ENCODE measurements around the gene APOO. TPM values are rescaled to one million over a fixed set of nuclear protein-coding genes. Genes with fewer than 3 reads are reported as not detected.

Gene APOO
- total RNA-seq, 3 donors from 2014 or later = 19.2 to 38.7 (median 36.6) TPM

GRCh38 chrX:23816179-23816578, 91.6 kb downstream of the APOO start:
- H3K36me3 ChIP-seq (ENCODE audit: low read depth) = no peaks in the 10 kb centered on the region
- H3K9me3 ChIP-seq = no peaks in the 10 kb centered on the region
- no peak for TF ChIP-seq CTCF (IDR thresholded peaks at IDR 0.05)
- ATAC-seq (peak; percentile 12), DNase-seq (no peak)
- intact Hi-C loops (cut with DNase I, micrococcal nuclease) = no loop called here
- no peaks in the 10 kb centered on the region for H3K4me1 ChIP-seq (ENCODE audit: low read depth)
- H3K4me3 ChIP-seq = no peak overlapping the region

GRCh38 chrX:23815376-23815775, 92.4 kb downstream of the APOO start:
- no peak for ATAC-seq
- no peak for TF ChIP-seq CTCF (IDR thresholded peaks at IDR 0.05)

GRCh38 chrX:23813808-23814207, 93.9 kb downstream of the APOO start:
- intact Hi-C loops (cut with DNase I, micrococcal nuclease) = no loop called here
- Histone ChIP-seq H3K9me3 (no peaks in the 10 kb centered on the region), H3K4me3 (no peak overlapping the region), H3K36me3 (ENCODE audit: low read depth) (no peaks in the 10 kb centered on the region), H3K4me1 (ENCODE audit: low read depth) (no peaks in the 10 kb centered on the region)
- DNase-seq (no peak), ATAC-seq (no peak)
- no peak for TF ChIP-seq CTCF (IDR thresholded peaks at IDR 0.05)

More at GRCh38 chrX:23815376-23815775, 92.4 kb downstream of the APOO start:
- intact Hi-C loops (cut with DNase I, micrococcal nuclease) = no loop called here
- Histone ChIP-seq H3K9me3 (no peaks in the 10 kb centered on the region), H3K4me3 (no peak overlapping the region), H3K4me1 (ENCODE audit: low read depth) (no peaks in the 10 kb centered on the region), H3K36me3 (ENCODE audit: low read depth) (no peaks in the 10 kb centered on the region)
- DNase-seq = no peak

- no peaks in the 10 kb centered on the region for H3K36me3 ChIP-seq (ENCODE audit: low read depth)
- TF ChIP-seq CTCF (IDR thresholded peaks at IDR 0.05) = no peak
- DNase-seq (no peak), ATAC-seq (no peak)
- no peaks in the 10 kb centered on the region for H3K9me3 ChIP-seq
- intact Hi-C loops (cut with DNase I, micrococcal nuclease) = no loop called here
- no peaks in the 10 kb centered on the region for H3K4me1 ChIP-seq (ENCODE audit: low read depth)
- no peak overlapping the region for H3K4me3 ChIP-seq
These were observed 96.1 kb downstream of the APOO start for GRCh38 chrX:23811656-23812055.

GRCh38 chrX:23811108-23811651, 96.6 kb downstream of the APOO start:
- TF ChIP-seq CTCF (IDR thresholded peaks at IDR 0.05) = no peak
- Histone ChIP-seq H3K4me1 (ENCODE audit: low read depth) (no peaks in the 10 kb centered on the region), H3K36me3 (ENCODE audit: low read depth) (no peaks in the 10 kb centered on the region), H3K9me3 (no peaks in the 10 kb centered on the region), H3K4me3 (no peak overlapping the region)
- ATAC-seq (no peak), DNase-seq (no peak)
- intact Hi-C loops (cut with DNase I, micrococcal nuclease) = no loop called here

GRCh38 chrX:23810279-23810678, 97.5 kb downstream of the APOO start:
- intact Hi-C loops (cut with DNase I, micrococcal nuclease) = no loop called here
- no peak for DNase-seq
- H3K4me1 ChIP-seq (ENCODE audit: low read depth) = no peaks in the 10 kb centered on the region
- ATAC-seq = no peak
- H3K4me3 ChIP-seq = no peak overlapping the region
- H3K36me3 ChIP-seq (ENCODE audit: low read depth) = no peaks in the 10 kb centered on the region
- no peak for TF ChIP-seq CTCF (IDR thresholded peaks at IDR 0.05)
- H3K9me3 ChIP-seq = no peaks in the 10 kb centered on the region

All from mucosa of descending colon (tissue), 3 donors.